Mesothelial cell of epicardium (in vitro differentiated cells): ENCODE measurements around the gene RCAN2. TPM values are rescaled to one million over a fixed set of nuclear protein-coding genes. Genes with fewer than 3 reads are reported as not detected.
"Not testable (repeated sequence)": the region's sequence is repeated elsewhere in the genome, so short reads cannot be mapped to it uniquely, and the experiment has no call there.

Experiments used
- DNase-seq, 2 experiments: peaks; one replicate each; pipeline ENCODE4 v3.0.0; 2021; ENCODE audit warnings: low spot score in 2 of 2; ENCODE audit not compliant: unreplicated experiment in 2 of 2
- H3K27ac Mint-ChIP-seq: 2 replicates; pipeline ENCODE4 v1.8.0; 2021; ENCODE audit warnings: mixed read lengths
- H3K27me3 Mint-ChIP-seq: 2 replicates; pipeline ENCODE4 v1.8.0; 2021; ENCODE audit warnings: low read depth, mixed read lengths
- H3K36me3 Mint-ChIP-seq: 2 replicates; pipeline ENCODE4 v1.8.0; 2021; ENCODE audit warnings: mixed read lengths
- H3K4me1 Mint-ChIP-seq: 2 replicates; pipeline ENCODE4 v1.8.0; 2021; ENCODE audit warnings: mixed read lengths
- H3K4me3 Mint-ChIP-seq: 2 replicates; pipeline ENCODE4 v1.8.0; 2021; ENCODE audit warnings: mild to moderate bottlenecking, moderate library complexity, mixed read lengths
- H3K9me3 Mint-ChIP-seq: 2 replicates; pipeline ENCODE4 v1.8.0; 2021; ENCODE audit warnings: mixed read lengths
- CTCF ChIP-seq: fragments of 200-600 bp; sonication (generic); IDR thresholded peaks from one replicate; pipeline ENCODE4 v1.5.0; 2021; ENCODE audit warnings: antibody characterized with exemption; ENCODE audit not compliant: unreplicated experiment
- total RNA-seq: library from RNA; stranded (reverse); gene quantifications from 3 replicates; pipeline ENCODE4 v1.2.1, GENCODE V29; 2021

RCAN2 gene
- total RNA-seq, 1 donor from 2014 or later = 4.0 TPM

- no peaks in the 10 kb centered on the region for H3K27me3 Mint-ChIP-seq
- no peaks in the 10 kb centered on the region for H3K36me3 Mint-ChIP-seq
- no peak overlapping the region for H3K4me3 Mint-ChIP-seq
- no peaks in the 10 kb centered on the region for H3K9me3 Mint-ChIP-seq
- no peak for DNase-seq
- peak; percentile 67 for TF ChIP-seq CTCF
- peaks cover 23% of the 10 kb centered on the region for H3K4me1 Mint-ChIP-seq
- no peak overlapping the region for H3K27ac Mint-ChIP-seq
These were observed 80.8 kb downstream of the RCAN2 start for GRCh38 chr6:46410334-46410953.

GRCh38 chr6:46407776-46408530 is 83.3 kb downstream of the RCAN2 start:
- H3K4me1 Mint-ChIP-seq = peaks cover 23% of the 10 kb centered on the region
- no peaks in the 10 kb centered on the region for H3K9me3 Mint-ChIP-seq
- DNase-seq = no peak
- TF ChIP-seq CTCF = no peak
- H3K27me3 Mint-ChIP-seq = no peaks in the 10 kb centered on the region
- no peak overlapping the region for H3K4me3 Mint-ChIP-seq
- no peaks in the 10 kb centered on the region for H3K36me3 Mint-ChIP-seq
- H3K27ac Mint-ChIP-seq = no peak overlapping the region

- Mint-ChIP-seq H3K27me3 (no peaks in the 10 kb centered on the region), H3K9me3 (no peaks in the 10 kb centered on the region), H3K36me3 (no peaks in the 10 kb centered on the region), H3K4me3 (no peak overlapping the region), H3K27ac (peak overlapping the region; percentile 3), H3K4me1 (peaks cover 23% of the 10 kb centered on the region)
- no peak for DNase-seq
- TF ChIP-seq CTCF = no peak
These were observed 84.0 kb downstream of the RCAN2 start for GRCh38 chr6:46407246-46407645.

GRCh38 chr6:46405620-46406180 is 85.5 kb downstream of the RCAN2 start:
- H3K9me3 Mint-ChIP-seq, H3K27me3 Mint-ChIP-seq, H3K4me3 Mint-ChIP-seq: not testable (repeated sequence)

GRCh38 chr6:46400898-46401297 is 90.4 kb downstream of the RCAN2 start:
- peaks cover 10% of the 10 kb centered on the region for H3K4me1 Mint-ChIP-seq
- H3K27ac Mint-ChIP-seq = no peak overlapping the region
- DNase-seq = no peak
- no peak for TF ChIP-seq CTCF
- H3K9me3 Mint-ChIP-seq = no peaks in the 10 kb centered on the region
- no peaks in the 10 kb centered on the region for H3K27me3 Mint-ChIP-seq
- H3K36me3 Mint-ChIP-seq = no peaks in the 10 kb centered on the region
- H3K4me3 Mint-ChIP-seq = no peak overlapping the region

More at GRCh38 chr6:46405620-46406180, 85.5 kb downstream of the RCAN2 start:
- peaks cover 23% of the 10 kb centered on the region for H3K4me1 Mint-ChIP-seq
- not testable (repeated sequence) for H3K27ac Mint-ChIP-seq, H3K36me3 Mint-ChIP-seq, DNase-seq

GRCh38 chr6:46395530-46395929 is 95.7 kb downstream of the RCAN2 start:
- no peak for DNase-seq
- H3K36me3 Mint-ChIP-seq = no peaks in the 10 kb centered on the region

More at GRCh38 chr6:46395530-46395929, 95.7 kb downstream of the RCAN2 start:
- H3K9me3 Mint-ChIP-seq = peaks cover 7% of the 10 kb centered on the region
- H3K27ac Mint-ChIP-seq = no peak overlapping the region
- H3K4me1 Mint-ChIP-seq = peaks cover 13% of the 10 kb centered on the region
- no peak for TF ChIP-seq CTCF
- H3K27me3 Mint-ChIP-seq = no peaks in the 10 kb centered on the region
- no peak overlapping the region for H3K4me3 Mint-ChIP-seq
